SK-N-MC (cell line): ENCODE measurements around the gene GASK1A.
"Not testable (repeated sequence)": the region's sequence is repeated elsewhere in the genome, so short reads cannot be mapped to it uniquely, and the experiment has no call there.

Source experiments
- DNase-seq: peaks from one replicate; pipeline ENCODE4 v3.0.0-alpha.2; 2011; ENCODE audit warnings: low read depth, low spot score
- H3K27ac ChIP-seq: fragments of 200-600 bp; sonication (generic); 2 replicates; pipeline ENCODE4 v1.5.1; 2016; ENCODE audit warnings: mixed run types
- H3K36me3 ChIP-seq: fragments of 200-600 bp; sonication (generic); 2 replicates; pipeline ENCODE4 v1.6.1; 2017; ENCODE audit warnings: antibody characterized with exemption, low read length, mixed read lengths; ENCODE audit not compliant: insufficient read depth
- H3K4me3 ChIP-seq: fragments of 200-600 bp; sonication (generic); 2 replicates; pipeline ENCODE4 v1.5.1; 2016
- H3K9ac ChIP-seq: fragments of 200-600 bp; sonication (generic); 2 replicates; pipeline ENCODE4 v1.8.0; 2017; ENCODE audit warnings: mixed run types, mixed read lengths; ENCODE audit not compliant: insufficient read length
- H3K9me3 ChIP-seq: fragments of 200-600 bp; sonication (generic); 2 replicates; pipeline ENCODE4 v1.6.1; 2017; ENCODE audit warnings: low read depth, mild to moderate bottlenecking, antibody characterized with exemption, low read length, moderate library complexity, mixed read lengths
- EZH2 ChIP-seq: fragments of 200-600 bp; sonication (generic); IDR thresholded peaks from one replicate; pipeline ENCODE4 v1.6.1; 2017; ENCODE audit warnings: antibody characterized with exemption
- FOXP2 ChIP-seq: optimal IDR thresholded peaks from 2 replicates; pipeline ENCODE3; 2011; ENCODE audit warnings: mild to moderate bottlenecking, moderate library complexity; ENCODE audit not compliant: insufficient read depth; ENCODE audit errors: extremely low read length, control extremely low read depth
- POLR2AphosphoS5 ChIP-seq: IDR thresholded peaks from 2 replicates; pipeline ENCODE4 v1.6.1; 2012; ENCODE audit warnings: mild to moderate bottlenecking, low read depth, low read length, borderline replicate concordance

The GASK1A gene

DNA sequence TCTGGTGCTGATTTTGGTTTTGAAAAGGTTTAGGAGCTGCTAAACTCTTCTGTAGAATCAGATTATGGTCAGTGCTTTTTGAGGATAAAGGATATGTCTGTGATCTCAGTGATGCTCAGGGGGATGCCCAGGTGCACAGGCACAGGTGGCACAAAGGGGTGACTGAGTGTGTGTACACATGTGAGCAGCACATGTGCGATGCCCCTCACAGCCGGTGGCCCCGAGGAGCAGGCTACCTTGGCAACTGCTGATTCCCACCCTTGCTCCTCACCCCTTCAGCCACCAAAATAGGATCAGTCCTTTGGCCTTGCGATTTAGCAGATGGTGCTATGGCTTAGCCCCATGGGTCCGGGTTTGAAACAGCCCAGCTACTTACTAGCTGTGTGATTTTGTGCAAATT lies 75.6 kb downstream of the GASK1A start:
- no peak overlapping the region for H3K4me3 ChIP-seq
- no peak overlapping the region for H3K9ac ChIP-seq
- TF ChIP-seq EZH2 (no peak), POLR2AphosphoS5 (no peak), FOXP2 (no peak)
- H3K9me3 ChIP-seq: no peaks in the 10 kb centered on the region
- H3K36me3 ChIP-seq: no peaks in the 10 kb centered on the region
- DNase-seq: no peak
- H3K27ac ChIP-seq: no peak overlapping the region

DNA sequence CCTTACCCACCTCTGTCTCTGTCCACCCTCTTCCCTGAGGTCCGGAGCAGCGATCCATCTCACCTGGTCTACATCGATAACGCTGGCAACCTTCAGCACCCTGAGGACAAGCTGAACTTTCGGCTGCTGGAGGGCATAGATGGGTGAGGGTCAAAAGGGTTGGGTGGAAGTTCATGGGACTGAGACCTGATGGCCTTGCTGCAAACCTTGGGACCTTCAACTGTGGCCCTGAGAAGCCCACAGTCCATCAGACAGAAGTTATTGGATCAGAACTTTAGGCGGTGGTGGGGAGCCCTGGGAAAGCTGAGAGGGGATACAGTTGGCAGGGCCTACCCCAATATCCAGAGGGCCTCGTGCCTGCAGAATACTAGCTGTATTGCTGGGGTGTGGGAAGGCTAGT lies 76.3 kb downstream of the GASK1A start:
- Histone ChIP-seq H3K4me3 (no peak overlapping the region), H3K36me3 (no peaks in the 10 kb centered on the region), H3K9ac (no peak overlapping the region), H3K9me3 (no peaks in the 10 kb centered on the region), H3K27ac (no peak overlapping the region)
- DNase-seq: no peak
- no peak for TF ChIP-seq EZH2
- no peak for TF ChIP-seq POLR2AphosphoS5
- no peak for TF ChIP-seq FOXP2

DNA sequence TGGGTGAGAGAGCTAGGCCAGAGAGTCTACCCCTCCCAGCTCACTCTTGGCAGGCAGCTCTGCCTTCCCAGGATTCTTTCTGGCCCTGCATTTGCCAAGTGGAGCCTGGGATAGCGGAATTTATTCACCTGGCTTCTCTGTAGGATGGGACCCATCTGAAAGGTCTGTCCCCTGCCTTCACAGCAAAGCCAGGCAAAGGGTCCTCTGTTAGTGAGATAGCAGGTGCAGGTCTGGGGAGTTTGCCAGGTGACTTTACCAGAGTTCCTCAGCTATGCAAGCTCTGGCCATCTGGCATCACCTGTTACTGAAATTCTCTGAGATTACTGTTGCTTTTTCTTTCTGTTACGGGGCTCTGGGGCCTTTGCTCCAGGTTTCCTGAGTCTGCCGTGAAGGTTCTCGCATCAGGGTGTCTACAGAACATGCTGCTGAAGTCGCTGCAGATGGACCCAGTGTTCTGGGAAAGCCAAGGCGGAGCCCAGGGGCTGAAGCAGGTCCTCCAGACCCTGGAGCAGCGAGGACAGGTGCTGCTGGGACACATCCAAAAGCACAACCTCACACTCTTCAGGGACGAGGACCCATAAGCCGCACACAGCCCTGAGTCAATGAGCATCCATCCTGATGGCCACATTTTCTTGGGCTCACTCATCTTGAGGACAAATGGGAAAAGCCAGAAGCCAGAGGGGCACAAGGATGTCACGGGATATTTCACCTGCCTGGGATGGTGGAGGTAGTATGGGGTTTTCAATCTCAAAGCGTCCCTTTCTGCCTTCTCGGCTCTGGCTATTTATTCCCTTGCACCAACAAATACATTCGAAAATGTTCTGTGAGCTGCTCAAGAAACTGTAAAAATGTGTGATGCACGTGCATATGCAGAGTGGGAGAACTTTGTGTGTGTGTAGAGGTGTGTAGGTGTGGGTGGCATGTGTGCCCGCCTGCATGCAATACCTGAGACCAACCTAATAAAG lies 77.0 kb downstream of the GASK1A start:
- no peaks in the 10 kb centered on the region for H3K9me3 ChIP-seq
- TF ChIP-seq POLR2AphosphoS5 (no peak), FOXP2 (no peak), EZH2 (no peak)
- H3K27ac ChIP-seq: no peak overlapping the region
- no peak overlapping the region for H3K4me3 ChIP-seq
- H3K9ac ChIP-seq: no peak overlapping the region
- no peak for DNase-seq
- no peaks in the 10 kb centered on the region for H3K36me3 ChIP-seq

- DNase-seq: no peak
- TF ChIP-seq FOXP2 (no peak), EZH2 (no peak)
- Histone ChIP-seq H3K27ac (no peak overlapping the region), H3K36me3 (no peaks in the 10 kb centered on the region), H3K9ac (no peak overlapping the region), H3K9me3 (no peaks in the 10 kb centered on the region), H3K4me3 (no peak overlapping the region)
These were observed 80.3 kb downstream of the GASK1A start for GRCh38 chr3:43059456-43059855.

GRCh38 chr3:43061101-43061895 lies 82.2 kb downstream of the GASK1A start:
- H3K9me3 ChIP-seq: no peaks in the 10 kb centered on the region
- H3K4me3 ChIP-seq: no peak overlapping the region
- TF ChIP-seq EZH2 (no peak), FOXP2 (no peak), POLR2AphosphoS5 (no peak)
- H3K9ac ChIP-seq: no peak overlapping the region
- DNase-seq: no peak
- H3K36me3 ChIP-seq: no peaks in the 10 kb centered on the region
- H3K27ac ChIP-seq: no peak overlapping the region

DNA sequence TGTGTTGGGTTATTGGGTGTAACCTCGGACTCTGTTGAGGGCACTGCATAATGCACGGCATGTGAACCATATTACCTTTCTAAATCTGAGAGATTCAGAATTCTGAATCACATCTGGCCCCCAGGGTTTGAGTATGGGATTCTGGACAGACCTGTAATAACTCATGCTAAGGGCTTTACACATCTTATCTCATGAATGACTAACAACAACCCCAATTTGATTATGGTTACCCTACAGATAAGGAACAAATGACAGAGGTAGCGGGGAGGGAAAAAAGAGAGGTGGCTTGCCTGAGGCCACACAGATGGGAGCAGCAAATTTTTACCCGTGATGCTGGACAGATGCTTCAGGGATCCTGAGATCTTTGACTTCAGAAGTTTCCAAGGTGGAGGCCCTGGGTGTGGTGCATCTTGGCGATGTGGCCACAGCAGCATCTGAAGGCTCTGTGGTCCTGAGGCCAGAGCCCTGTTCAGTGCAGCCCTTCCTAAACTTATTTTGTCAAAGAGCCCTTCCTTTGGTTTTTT lies 83.0 kb downstream of the GASK1A start:
- no peak overlapping the region for H3K9ac ChIP-seq
- TF ChIP-seq POLR2AphosphoS5: no peak
- no peak for TF ChIP-seq EZH2
- TF ChIP-seq FOXP2: no peak
- no peak overlapping the region for H3K27ac ChIP-seq
- no peaks in the 10 kb centered on the region for H3K9me3 ChIP-seq
- no peak for DNase-seq
- H3K36me3 ChIP-seq: no peaks in the 10 kb centered on the region
- no peak overlapping the region for H3K4me3 ChIP-seq

DNA sequence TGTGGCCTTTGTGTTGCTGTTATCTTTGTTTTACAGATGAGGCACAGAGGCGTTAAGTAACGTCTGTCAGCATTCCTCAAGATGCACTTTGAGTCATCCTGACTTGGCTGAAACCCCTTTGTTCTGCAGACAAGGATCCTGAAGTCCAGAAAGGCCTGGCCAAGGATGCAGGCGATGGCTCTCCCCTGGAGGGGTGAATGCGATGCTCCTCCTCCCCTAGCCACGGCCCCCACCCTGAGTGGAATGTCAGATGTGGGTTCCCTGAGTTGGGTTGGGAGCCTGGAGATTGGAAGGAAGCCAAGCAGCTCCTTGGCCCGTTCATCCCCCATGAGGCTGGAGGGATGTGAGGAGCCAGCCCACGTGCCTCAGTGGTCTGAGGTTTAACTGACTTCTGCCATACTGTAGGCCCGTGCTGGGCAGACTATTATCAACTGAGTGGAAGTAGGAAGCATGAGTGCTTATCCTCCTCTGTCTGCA lies 83.5 kb downstream of the GASK1A start:
- Histone ChIP-seq H3K27ac (no peak overlapping the region), H3K36me3 (no peaks in the 10 kb centered on the region), H3K4me3 (no peak overlapping the region), H3K9me3 (no peaks in the 10 kb centered on the region), H3K9ac (no peak overlapping the region)
- TF ChIP-seq POLR2AphosphoS5: no peak
- TF ChIP-seq EZH2: no peak
- TF ChIP-seq FOXP2: no peak
- no peak for DNase-seq

- no peak for DNase-seq
- no peak overlapping the region for H3K27ac ChIP-seq
- H3K9me3 ChIP-seq: no peaks in the 10 kb centered on the region
These were observed 84.0 kb downstream of the GASK1A start for GRCh38 chr3:43063114-43063513.

GRCh38 chr3:43070670-43071069 lies 91.6 kb downstream of the GASK1A start:
- not testable (repeated sequence) for H3K9ac ChIP-seq, H3K4me3 ChIP-seq, H3K9me3 ChIP-seq, DNase-seq, H3K36me3 ChIP-seq, H3K27ac ChIP-seq

More at GRCh38 chr3:43063114-43063513, 84.0 kb downstream of the GASK1A start:
- H3K4me3 ChIP-seq: no peak overlapping the region
- TF ChIP-seq FOXP2 (no peak), EZH2 (no peak), POLR2AphosphoS5 (no peak)
- H3K9ac ChIP-seq: no peak overlapping the region
- H3K36me3 ChIP-seq: no peaks in the 10 kb centered on the region
